Adrenal gland (tissue), 12 donors: ENCODE results near the gene EXOC4. TPM values are rescaled to one million over a fixed set of nuclear protein-coding genes. Genes with fewer than 3 reads are reported as not detected.

Experiments
- DNase-seq, 7 donors: peaks; one replicate each; pipeline ENCODE4 v3.0.0-alpha.2; 2019 to 2020
- H3K27ac ChIP-seq, 5 donors: fragments of 200-600 bp; sonication (generic) in 4 of 5; 1 replicate in 3 of 5; 2 replicates in 2 of 5; pipeline versions ENCODE4 v1.5.1 to v1.8.0; 2016 to 2020; ENCODE audit warnings: mild to moderate bottlenecking in 1 of 5
- H3K27me3 ChIP-seq: fragments of 200-600 bp; 2 replicates; pipeline ENCODE4 v1.8.0; 2021
- H3K36me3 ChIP-seq, 2 donors: fragments of 200-600 bp; replicated peaks in 1 of 2; 1 replicate in 1 of 2; 2 replicates in 1 of 2; pipeline versions ENCODE4 v1.5.1 to v1.8.0; 2018 to 2022
- H3K4me1 ChIP-seq, 2 donors: fragments of 200-600 bp; replicated peaks in 1 of 2; 1 replicate in 1 of 2; 2 replicates in 1 of 2; pipeline versions ENCODE4 v1.5.1 to v1.8.0; 2018 to 2021
- H3K4me3 ChIP-seq, 4 donors: fragments of 200-600 bp; sonication (generic) in 3 of 4; one replicate each; pipeline ENCODE4 v1.5.1; 2016 to 2018
- H3K9me3 ChIP-seq, 3 donors: fragments of 200-600 bp; sonication (generic) in 1 of 3; replicated peaks in 1 of 3; 1 replicate in 2 of 3; 2 replicates in 1 of 3; pipeline versions ENCODE4 v1.5.1 to v1.8.0; 2016 to 2021
- CTCF ChIP-seq, 6 experiments: fragments of 450-650 bp in 4 of 6; fragments of 200-600 bp in 2 of 6; sonication (generic) in 1 of 6; IDR thresholded peaks; 1 replicate in 5 of 6; 2 replicates in 1 of 6; pipeline versions ENCODE4 v1.5.1 to v1.8.0; 2016 to 2021; ENCODE audit warnings: antibody characterized with exemption in 6 of 6, mild to moderate bottlenecking in 2 of 6, moderate library complexity in 1 of 6
- POLR2A ChIP-seq, 2 donors: fragments of 450-650 bp; IDR thresholded peaks; one replicate each; pipeline ENCODE4 v1.6.1; 2017; ENCODE audit warnings: antibody characterized with exemption in 2 of 2, mild to moderate bottlenecking in 2 of 2, moderate library complexity in 1 of 2
- WGBS, 4 donors: extraction: QIAGEN DNeasy Blood & Tissue Kit in 2 of 4; methylation state at CpG; one replicate each; pipeline versions ENCODE4 v1.1.5 to v1.1.7; 2013 to 2017; 5-methylcytosine and 5-hydroxymethylcytosine counted together
- intact Hi-C, 2 donors: fragments of 100-400 bp; cut with DNase I; formaldehyde crosslinking; loops; one replicate each; pipeline versions ENCODE4 v1.14.1 to v1.15.0; 2022 to 2023
- polyA plus RNA-seq, 3 donors: library from polyadenylated mRNA; stranded (reverse); fragments of 200-250 nt in 2 of 3; fragments of 350-450 nt in 1 of 3; fragmentation: Illumina TruSeq in 1 of 3; extraction: RNeasy Lipid Tissue Mini Kit (QIAGEN cat#74804) in 1 of 3; gene quantifications; one replicate each; pipeline ENCODE4 v1.2.3, GENCODE V29; 2013 to 2014
- total RNA-seq, 9 donors: library from RNA; depleted of rRNA in 4 of 9; stranded (reverse); fragments of >200 nt in 4 of 9; fragments of 120-200 nt in 1 of 9; fragmentation: NEBNext Ultra II Directional in 1 of 9; extraction: Animal tissue kit (Norgen Biotek cat#: 25700) in 1 of 9; gene quantifications; one replicate each; pipeline versions ENCODE4 v1.1.0 to v1.2.4, GENCODE V29; 2013 to 2023
- donor health status: healthy with polysubstance abuse.
- donor health status: Bipolar disorder and iron deficiency.
- donor health status: DM: yes; HTN: yes; CAD: no.
- donor health status: DM: no; HTN: no; CAD: no.
- donor health status: DM: no; HTN: no; CAD: no.
- donor health status: DM: yes; HTN: yes; CAD: no.

The EXOC4 gene
- total and polyA plus RNA-seq, 12 donors, result 12.5 to 93.8 (median 67.4) TPM

DNA sequence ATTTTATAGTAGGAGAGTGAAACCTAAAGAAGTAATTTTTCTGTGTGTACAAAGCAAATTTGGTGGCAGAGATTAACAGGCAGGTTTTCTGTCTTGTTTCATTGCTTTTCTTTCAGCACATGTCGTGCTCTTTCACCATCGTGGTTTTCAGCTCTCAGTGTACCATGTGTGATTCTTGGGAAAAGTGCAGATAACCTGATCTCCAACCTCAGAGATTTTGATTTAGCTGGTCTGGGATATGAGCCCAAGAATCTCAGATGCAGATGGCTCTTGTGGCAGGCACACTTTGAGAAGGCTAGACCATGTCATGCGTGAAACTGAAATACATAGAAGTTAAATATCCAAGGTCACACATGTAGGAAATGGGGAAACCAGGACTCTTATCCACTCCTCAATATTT, 317.4 kb downstream of the EXOC4 start:
- Histone ChIP-seq H3K36me3 (no peaks in the 10 kb centered on the region), H3K9me3 (no peaks in the 10 kb centered on the region), H3K27ac (no peak overlapping the region), H3K4me3 (no peak overlapping the region), H3K27me3 (no peaks in the 10 kb centered on the region), H3K4me1 (peaks cover 0 to under 1% of the 10 kb centered on the region in 2 donors)
- TF ChIP-seq POLR2A (IDR thresholded peaks at IDR 0.05) (no peak), CTCF (IDR thresholded peaks at IDR 0.05) (no peak)
- intact Hi-C loops, result no loop called here
- WGBS, 4 donors, result 89 to 94% (median 92%) methylated on average over 3 of the region's 3 CpGs
- no peak for DNase-seq

DNA sequence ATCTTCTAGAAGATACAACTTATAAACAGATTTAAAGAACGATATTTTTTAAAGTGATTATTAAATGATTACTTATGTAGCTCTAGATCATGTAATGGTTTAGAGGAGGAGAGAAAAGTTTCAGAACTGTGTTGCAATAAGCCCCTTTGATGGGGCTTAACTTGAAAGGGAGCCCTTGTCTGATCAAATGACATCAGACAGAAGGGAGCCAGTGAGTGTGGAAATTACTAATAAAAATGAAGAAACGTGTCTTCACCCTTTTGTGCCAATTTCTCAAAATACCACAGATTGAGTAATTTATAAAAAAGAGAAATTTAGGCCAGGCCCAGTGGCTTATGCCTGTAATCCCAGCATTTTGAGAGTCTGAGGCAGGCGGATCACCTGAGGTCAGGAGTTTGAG, 318.2 kb downstream of the EXOC4 start:
- H3K9me3 ChIP-seq, result no peaks in the 10 kb centered on the region
- H3K27me3 ChIP-seq, result no peaks in the 10 kb centered on the region
- H3K36me3 ChIP-seq, result no peaks in the 10 kb centered on the region
- no peak overlapping the region for H3K27ac ChIP-seq
- no peaks in the 10 kb centered on the region for H3K4me1 ChIP-seq
- H3K4me3 ChIP-seq, result no peak overlapping the region
- DNase-seq, result no peak
- TF ChIP-seq CTCF (IDR thresholded peaks at IDR 0.05) (no peak), POLR2A (IDR thresholded peaks at IDR 0.05) (no peak)
- 79 to 84% (median 83%) methylated on average over 3 of the region's 3 CpGs for WGBS, 4 donors
- intact Hi-C loops, result no loop called here

DNA sequence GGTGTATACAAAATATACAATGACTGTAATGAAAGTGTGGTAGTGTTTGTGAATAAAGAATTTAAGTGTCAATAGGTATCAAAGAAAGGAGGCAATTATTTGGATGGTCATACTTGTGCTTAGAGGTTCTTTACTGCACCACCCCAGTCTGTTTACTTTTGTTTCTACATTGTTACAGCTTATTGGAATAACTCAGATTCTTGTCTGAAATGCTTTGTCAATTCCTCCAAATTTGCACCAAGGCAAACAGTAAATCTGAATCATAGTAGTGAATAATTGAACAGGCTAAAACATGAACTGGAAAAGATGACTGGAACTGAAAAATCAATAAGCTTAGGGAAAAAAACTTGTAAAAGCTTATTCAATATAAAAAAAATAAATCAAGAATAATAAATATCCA, 319.2 kb downstream of the EXOC4 start:
- Histone ChIP-seq H3K27me3 (no peaks in the 10 kb centered on the region), H3K9me3 (no peaks in the 10 kb centered on the region), H3K36me3 (no peaks in the 10 kb centered on the region), H3K4me3 (no peak overlapping the region), H3K4me1 (no peaks in the 10 kb centered on the region), H3K27ac (no peak overlapping the region)
- intact Hi-C loops, result no loop called here
- no peak for DNase-seq
- no peak for TF ChIP-seq CTCF (IDR thresholded peaks at IDR 0.05)
- no peak for TF ChIP-seq POLR2A (IDR thresholded peaks at IDR 0.05)

DNA sequence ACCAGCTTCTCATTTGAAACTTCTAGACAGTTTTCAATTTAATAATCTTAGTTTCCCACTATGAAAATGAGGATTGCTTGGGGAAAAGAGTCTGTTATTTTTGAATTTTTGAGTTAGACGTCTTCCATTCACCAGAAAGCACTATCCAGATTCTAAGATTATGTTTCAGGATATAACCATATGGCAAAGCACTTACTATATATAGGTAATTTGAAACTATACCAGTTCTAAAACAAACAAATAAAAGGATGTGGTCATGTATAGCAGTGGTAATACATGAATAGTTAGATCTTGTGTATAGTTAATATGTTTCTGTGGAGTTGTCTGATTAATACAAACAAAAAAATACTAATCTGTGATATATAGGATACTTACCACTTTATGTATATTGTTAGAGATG, 320.0 kb downstream of the EXOC4 start:
- no peaks in the 10 kb centered on the region for H3K36me3 ChIP-seq
- TF ChIP-seq CTCF (IDR thresholded peaks at IDR 0.05), result no peak
- TF ChIP-seq POLR2A (IDR thresholded peaks at IDR 0.05), result no peak
- WGBS, 4 donors, result 90 to 100% (median 95%) methylated on average over 1 of the region's 1 CpG

More for the DNA sequence above, 320.0 kb downstream of the EXOC4 start:
- Histone ChIP-seq H3K27ac (no peak overlapping the region), H3K9me3 (no peaks in the 10 kb centered on the region), H3K4me3 (no peak overlapping the region), H3K4me1 (no peaks in the 10 kb centered on the region), H3K27me3 (no peaks in the 10 kb centered on the region)
- intact Hi-C loops, result no loop called here
- DNase-seq, result no peak
